GM10248 (cell line): ENCODE data around the gene F2RL3.

ENCODE experiments used
- CTCF ChIA-PET: fragments of 300-600 bp; sonication (Branson Sonifier 250); formaldehyde crosslinking; extraction: SDS; loops from one replicate; lab custom pipeline; 2021; ENCODE audit warnings: antibody characterized with exemption; lab: Yijun Ruan, JAX
- POLR2A ChIA-PET: fragments of 350-650 bp; sonication (Branson Sonifier 250); formaldehyde crosslinking; extraction: SDS; loops from one replicate; lab custom pipeline; 2020; ENCODE audit warnings: antibody characterized with exemption; lab: Yijun Ruan, JAX
- DNase-seq: peaks from one replicate; pipeline ENCODE4 v3.0.0; 2012; ENCODE audit errors: extremely low spot score
- TF ChIP-seq, protein P1 (sequence below): IDR thresholded peaks from 2 replicates; pipeline ENCODE4 v1.5.1; 2012; ENCODE audit warnings: mild to moderate bottlenecking, low read depth; ENCODE audit errors: extremely low read depth, missing control alignments, control extremely low read depth

The F2RL3 gene

DNA sequence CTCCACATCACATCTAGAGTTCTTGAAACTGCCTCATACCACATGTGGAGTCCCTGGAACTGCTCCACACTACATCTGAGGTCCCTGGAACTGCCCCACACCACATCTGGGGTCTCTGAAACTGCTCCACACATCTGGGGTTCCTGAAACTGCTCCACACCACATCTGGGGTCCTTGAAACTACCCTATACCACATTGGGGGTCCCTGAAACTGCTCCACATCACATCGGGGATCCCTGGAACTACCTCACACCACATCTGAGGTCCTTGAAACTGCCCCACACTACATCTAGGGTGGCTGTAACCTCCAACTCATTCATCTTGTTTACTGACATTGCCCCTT is 33.8 kb downstream of the F2RL3 start:
- TF ChIP-seq, protein P1, sequence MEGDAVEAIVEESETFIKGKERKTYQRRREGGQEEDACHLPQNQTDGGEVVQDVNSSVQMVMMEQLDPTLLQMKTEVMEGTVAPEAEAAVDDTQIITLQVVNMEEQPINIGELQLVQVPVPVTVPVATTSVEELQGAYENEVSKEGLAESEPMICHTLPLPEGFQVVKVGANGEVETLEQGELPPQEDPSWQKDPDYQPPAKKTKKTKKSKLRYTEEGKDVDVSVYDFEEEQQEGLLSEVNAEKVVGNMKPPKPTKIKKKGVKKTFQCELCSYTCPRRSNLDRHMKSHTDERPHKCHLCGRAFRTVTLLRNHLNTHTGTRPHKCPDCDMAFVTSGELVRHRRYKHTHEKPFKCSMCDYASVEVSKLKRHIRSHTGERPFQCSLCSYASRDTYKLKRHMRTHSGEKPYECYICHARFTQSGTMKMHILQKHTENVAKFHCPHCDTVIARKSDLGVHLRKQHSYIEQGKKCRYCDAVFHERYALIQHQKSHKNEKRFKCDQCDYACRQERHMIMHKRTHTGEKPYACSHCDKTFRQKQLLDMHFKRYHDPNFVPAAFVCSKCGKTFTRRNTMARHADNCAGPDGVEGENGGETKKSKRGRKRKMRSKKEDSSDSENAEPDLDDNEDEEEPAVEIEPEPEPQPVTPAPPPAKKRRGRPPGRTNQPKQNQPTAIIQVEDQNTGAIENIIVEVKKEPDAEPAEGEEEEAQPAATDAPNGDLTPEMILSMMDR = no peak
- CTCF ChIA-PET = interaction anchor here (1.0 kb wide), 1 partner anchor 10 kb away, joined by 3 read pairs; no protein-coding TSS in a partner anchor

DNA sequence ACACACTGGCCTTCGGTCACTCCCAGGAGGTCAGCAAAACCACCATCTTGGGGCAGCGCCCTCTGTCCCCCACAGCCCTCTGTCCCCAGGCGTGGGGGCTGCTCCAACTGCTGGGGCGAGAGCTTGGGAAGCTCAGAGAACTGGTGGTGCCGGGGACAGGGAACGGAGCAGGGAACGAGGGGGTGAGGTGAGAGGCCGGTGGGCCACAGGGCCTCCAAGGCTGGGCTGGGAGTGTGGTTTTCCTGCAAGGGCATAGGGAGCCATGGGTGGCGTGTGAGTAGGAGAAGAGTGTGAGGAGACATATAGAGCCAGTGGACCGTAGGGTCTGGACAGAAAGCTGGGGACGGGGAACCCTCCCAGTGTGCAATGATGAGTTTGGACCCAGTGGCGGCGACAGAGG is 34.1 kb downstream of the F2RL3 start:
- CTCF ChIA-PET = interaction anchor here (1.0 kb wide), 1 partner anchor 10 kb away, joined by 3 read pairs; no protein-coding TSS in a partner anchor
- TF ChIP-seq, protein P1 = no peak
- POLR2A ChIA-PET = no interaction called here
- DNase-seq = no peak

More for the DNA sequence above, 33.8 kb downstream of the F2RL3 start:
- POLR2A ChIA-PET = no interaction called here
- no peak for DNase-seq

- POLR2A ChIA-PET = interaction anchor here (0.6 kb wide), 1 partner anchor 39 kb away, joined by 6 read pairs; the partner anchor contains the start of gene F2RL3
- DNase-seq = no peak
Observed at GRCh38 chr19:16927883-16928282, 39.1 kb downstream of the F2RL3 start.

GRCh38 chr19:16928351-16928750 is 39.6 kb downstream of the F2RL3 start:
- TF ChIP-seq, protein P1 = no peak
- ChIA-PET POLR2A (no interaction called here), CTCF (no interaction called here)
- no peak for DNase-seq

More at GRCh38 chr19:16927883-16928282, 39.1 kb downstream of the F2RL3 start:
- TF ChIP-seq, protein P1 = no peak
- CTCF ChIA-PET = no interaction called here

GRCh38 chr19:16928916-16929315 is 40.1 kb downstream of the F2RL3 start:
- ChIA-PET CTCF (no interaction called here), POLR2A (no interaction called here)
- DNase-seq = no peak
- TF ChIP-seq, protein P1 = no peak

- ChIA-PET POLR2A (no interaction called here), CTCF (no interaction called here)
- TF ChIP-seq, protein P1 = no peak
- DNase-seq = no peak
Observed at GRCh38 chr19:16930753-16931152, 42.0 kb downstream of the F2RL3 start.
